Liver (tissue), 9 donors: ENCODE results near the gene MOXD1. TPM values are rescaled to one million over a fixed set of nuclear protein-coding genes. Genes with fewer than 3 reads are reported as not detected.

Source experiments
- DNase-seq: peaks from one replicate; pipeline ENCODE4 v3.0.0-alpha.2; 2017; ENCODE audit warnings: low spot score
- H3K27ac ChIP-seq, 2 donors: one replicate each; pipeline ENCODE4 v1.7.0; 2013; ENCODE audit warnings: inconsistent platforms in 2 of 2, low read length in 2 of 2, control low read depth in 1 of 2, low read depth in 1 of 2, mild to moderate bottlenecking in 1 of 2
- H3K27me3 ChIP-seq, 4 donors: one replicate each; pipeline versions ENCODE4 v1.6.1 to v1.7.0; 2013; ENCODE audit warnings: low read length in 3 of 4, inconsistent platforms in 1 of 4, mild to moderate bottlenecking in 1 of 4, moderate library complexity in 1 of 4; ENCODE audit not compliant: control insufficient read depth in 4 of 4, insufficient read depth in 4 of 4
- H3K36me3 ChIP-seq, 4 donors: one replicate each; pipeline versions ENCODE4 v1.6.1 to v1.7.0; 2013; ENCODE audit warnings: low read length in 3 of 4, mild to moderate bottlenecking in 3 of 4, low read depth in 1 of 4, moderate library complexity in 1 of 4; ENCODE audit not compliant: control insufficient read depth in 4 of 4, insufficient read depth in 3 of 4
- H3K4me1 ChIP-seq, 4 donors: one replicate each; pipeline versions ENCODE4 v1.6.1 to v1.7.0; 2013; ENCODE audit warnings: low read length in 3 of 4, mild to moderate bottlenecking in 3 of 4, moderate library complexity in 1 of 4; ENCODE audit not compliant: control insufficient read depth in 4 of 4, insufficient read depth in 4 of 4
- H3K4me3 ChIP-seq, 3 donors: one replicate each; pipeline versions ENCODE4 v1.6.1 to v1.7.0; 2013; ENCODE audit warnings: low read length in 3 of 3, control low read depth in 1 of 3, low read depth in 1 of 3, mild to moderate bottlenecking in 1 of 3
- H3K9ac ChIP-seq, 2 donors: one replicate each; pipeline ENCODE4 v1.7.0; 2013; ENCODE audit warnings: low read length in 2 of 2, mild to moderate bottlenecking in 2 of 2, moderate library complexity in 2 of 2, control low read depth in 1 of 2, low read depth in 1 of 2
- H3K9me3 ChIP-seq, 4 donors: one replicate each; pipeline versions ENCODE4 v1.6.1 to v1.7.0; 2013; ENCODE audit warnings: low read length in 3 of 4; ENCODE audit not compliant: control insufficient read depth in 4 of 4
- ATF3 ChIP-seq: IDR thresholded peaks from 2 replicates; pipeline ENCODE4 v1.6.1; 2016; ENCODE audit warnings: antibody characterized with exemption
- CTCF ChIP-seq: fragments of 150-350 bp; IDR thresholded peaks from 2 replicates; pipeline ENCODE4 v1.5.1; 2017; ENCODE audit warnings: improper control_type of control experiment, low read depth, low read length; ENCODE audit not compliant: missing input control
- FOXA1 ChIP-seq: IDR thresholded peaks from 2 replicates; pipeline ENCODE4 v1.6.1; 2016; ENCODE audit warnings: antibody characterized with exemption
- FOXA2 ChIP-seq: IDR thresholded peaks from 2 replicates; pipeline ENCODE4 v1.6.1; 2016; ENCODE audit warnings: antibody characterized with exemption
- GABPA ChIP-seq, 2 donors: IDR thresholded peaks in 1 of 2; conservative IDR thresholded peaks in 1 of 2; 2 replicates each; pipeline ENCODE4 v1.6.1; 2016; ENCODE audit warnings: antibody characterized with exemption in 2 of 2, mild to moderate bottlenecking in 1 of 2, moderate library complexity in 1 of 2
- HNF4A ChIP-seq, 2 donors: conservative IDR thresholded peaks; 2 replicates each; pipeline ENCODE4 v1.6.1; 2016; ENCODE audit warnings: antibody characterized with exemption in 2 of 2, mild to moderate bottlenecking in 2 of 2
- MAX ChIP-seq: IDR thresholded peaks from 2 replicates; pipeline ENCODE4 v1.6.1; 2016; ENCODE audit warnings: antibody characterized with exemption
- REST ChIP-seq: IDR thresholded peaks from 2 replicates; pipeline ENCODE4 v1.6.1; 2016; ENCODE audit warnings: antibody characterized with exemption, mild to moderate bottlenecking
- RXRA ChIP-seq, 2 donors: IDR thresholded peaks; 2 replicates each; pipeline ENCODE4 v1.6.1; 2017 to 2018; ENCODE audit warnings: antibody characterized with exemption in 2 of 2, mild to moderate bottlenecking in 1 of 2
- SP1 ChIP-seq: IDR thresholded peaks from 2 replicates; pipeline ENCODE4 v1.6.1; 2018; ENCODE audit warnings: antibody characterized with exemption, mild to moderate bottlenecking
- TAF1 ChIP-seq: conservative IDR thresholded peaks from 2 replicates; pipeline ENCODE4 v1.6.1; 2016; ENCODE audit warnings: antibody characterized with exemption, mild to moderate bottlenecking
- YY1 ChIP-seq: IDR thresholded peaks from 2 replicates; pipeline ENCODE4 v1.6.1; 2016; ENCODE audit warnings: antibody characterized with exemption, mild to moderate bottlenecking
- WGBS: extraction: QIAGEN DNeasy Blood & Tissue Kit; methylation state at CpG from one replicate; pipeline ENCODE4 v1.1.7; 2013; 5-methylcytosine and 5-hydroxymethylcytosine counted together
- polyA plus RNA-seq, 2 donors: library from polyadenylated mRNA; stranded (reverse) in 1 of 2; unstranded in 1 of 2; fragments of 200-250 nt in 1 of 2; fragments of >200 nt in 1 of 2; fragmentation: Nextera tagmentation in 1 of 2; extraction: Ambion mirVana in 1 of 2; gene quantifications; one replicate each; pipeline versions ENCODE4 v1.2.1 to v1.2.3, GENCODE V29; 2013 to 2015
- total RNA-seq, 2 donors: library from RNA; depleted of rRNA; stranded (reverse); fragments of >200 nt; gene quantifications; one replicate each; pipeline ENCODE4 v1.2.3, GENCODE V29; 2014
- donor health status: healthy.
- donor health status: healthy.
- donor health status: healthy.
- donor health status: healthy.
- donor health status: healthy.

Gene MOXD1
- total and polyA plus RNA-seq, 4 donors = 0.14 to 0.48 (median 0.24) TPM

- no peaks in the 10 kb centered on the region for H3K36me3 ChIP-seq
- peaks cover 0 to 4% (median 0%) of the 10 kb centered on the region in 4 donors for H3K27me3 ChIP-seq
- H3K9me3 ChIP-seq = no peaks in the 10 kb centered on the region
- no peak for DNase-seq
- no peak overlapping the region for H3K27ac ChIP-seq
- TF ChIP-seq FOXA1 (no peak), HNF4A (conservative IDR thresholded peaks at IDR 0.05) (no peak), CTCF (no peak), RXRA (IDR thresholded peaks at IDR 0.05) (no peak), MAX (no peak)
- no peak overlapping the region for H3K9ac ChIP-seq
- H3K4me1 ChIP-seq = no peaks in the 10 kb centered on the region
- no peak overlapping the region for H3K4me3 ChIP-seq
- 67% methylated on average over 1 of the region's 1 CpG for WGBS
Observed at GRCh38 chr6:132381381-132381780, 19.9 kb downstream of the MOXD1 start.

GRCh38 chr6:132380358-132381029 lies 20.8 kb downstream of the MOXD1 start:
- H3K36me3 ChIP-seq = no peaks in the 10 kb centered on the region
- no peak overlapping the region for H3K27ac ChIP-seq
- no peak overlapping the region for H3K9ac ChIP-seq
- H3K27me3 ChIP-seq = peaks cover 0 to 4% (median 0%) of the 10 kb centered on the region in 4 donors
- no peaks in the 10 kb centered on the region for H3K4me1 ChIP-seq
- DNase-seq = no peak
- TF ChIP-seq TAF1 (no peak), SP1 (no peak), FOXA2 (no peak), ATF3 (no peak), REST (no peak), YY1 (no peak)
- H3K4me3 ChIP-seq = no peak overlapping the region
- 78% methylated on average over 3 of the region's 3 CpGs for WGBS
- H3K9me3 ChIP-seq = no peaks in the 10 kb centered on the region

GRCh38 chr6:132369526-132369925 lies 31.7 kb downstream of the MOXD1 start:
- Histone ChIP-seq H3K4me3 (no peak overlapping the region), H3K27me3 (no peaks in the 10 kb centered on the region), H3K4me1 (no peaks in the 10 kb centered on the region), H3K36me3 (no peaks in the 10 kb centered on the region), H3K9ac (no peak overlapping the region), H3K9me3 (no peaks in the 10 kb centered on the region), H3K27ac (no peak overlapping the region)
- WGBS = 92% methylated on average over 4 of the region's 4 CpGs
- DNase-seq = no peak
- TF ChIP-seq REST (no peak), ATF3 (no peak), TAF1 (no peak), MAX (no peak), RXRA (IDR thresholded peaks at IDR 0.05) (no peak), FOXA1 (no peak), HNF4A (conservative IDR thresholded peaks at IDR 0.05) (no peak), CTCF (no peak), YY1 (no peak), GABPA (IDR thresholded peaks at IDR 0.05 in 1 of 2, conservative IDR thresholded peaks at IDR 0.05 in 1 of 2) (no peak)
